ENCODE results near the gene CDIP1.

DNA sequence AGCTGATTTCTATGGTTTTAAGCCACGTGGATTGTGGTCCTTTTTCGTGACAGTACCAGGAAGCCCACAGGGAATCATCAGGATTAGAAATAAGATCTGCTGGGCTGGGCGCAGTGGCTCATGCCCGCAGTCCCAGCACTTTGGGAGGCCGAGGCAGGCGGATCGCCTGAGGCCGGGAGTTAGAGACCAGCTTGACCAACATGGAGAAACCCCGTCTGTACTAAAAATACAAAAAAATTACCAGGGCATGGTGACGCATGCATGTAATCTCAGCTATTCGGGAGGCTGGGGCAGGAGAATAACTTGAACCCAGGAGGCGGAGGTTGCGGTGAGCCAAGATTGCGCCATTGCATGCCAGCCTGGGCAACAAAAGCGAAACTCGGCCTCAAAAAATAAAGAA is 70.7 kb downstream of the CDIP1 start:
- TF ChIP-seq, protein P1, sequence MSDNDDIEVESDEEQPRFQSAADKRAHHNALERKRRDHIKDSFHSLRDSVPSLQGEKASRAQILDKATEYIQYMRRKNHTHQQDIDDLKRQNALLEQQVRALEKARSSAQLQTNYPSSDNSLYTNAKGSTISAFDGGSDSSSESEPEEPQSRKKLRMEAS (IDR thresholded peaks at IDR 0.05), result no peak
- TF ChIP-seq POLR2A (IDR thresholded peaks at IDR 0.05; ENCODE audit: control extremely low read depth in 1 of 2, low read depth in 2 of 2, low read length in 2 of 2), result no peak
- TF ChIP-seq TCF12 (IDR thresholded peaks at IDR 0.05; ENCODE audit: low read depth, low read length), result no peak
- no peak for TF ChIP-seq TEAD4 (IDR thresholded peaks at IDR 0.05; ENCODE audit: low read depth, low read length)
- TF ChIP-seq SIRT6 (IDR thresholded peaks at IDR 0.05; ENCODE audit: low read length), result no peak

Data from H1 (cell line).